GM19025 (cell line): ENCODE results near the gene PKDREJ.
"Not testable (repeated sequence)": the region's sequence is repeated elsewhere in the genome, so short reads cannot be mapped to it uniquely, and the experiment has no call there.

ENCODE experiments used
- ATAC-seq: cut with Tn5 transposase; IDR thresholded peaks from one replicate; pipeline ENCODE4 v1.9.1; 2021; ENCODE audit warnings: mild to moderate bottlenecking, low read depth, moderate library complexity; ENCODE audit not compliant: unreplicated experiment

The PKDREJ gene, protein sequence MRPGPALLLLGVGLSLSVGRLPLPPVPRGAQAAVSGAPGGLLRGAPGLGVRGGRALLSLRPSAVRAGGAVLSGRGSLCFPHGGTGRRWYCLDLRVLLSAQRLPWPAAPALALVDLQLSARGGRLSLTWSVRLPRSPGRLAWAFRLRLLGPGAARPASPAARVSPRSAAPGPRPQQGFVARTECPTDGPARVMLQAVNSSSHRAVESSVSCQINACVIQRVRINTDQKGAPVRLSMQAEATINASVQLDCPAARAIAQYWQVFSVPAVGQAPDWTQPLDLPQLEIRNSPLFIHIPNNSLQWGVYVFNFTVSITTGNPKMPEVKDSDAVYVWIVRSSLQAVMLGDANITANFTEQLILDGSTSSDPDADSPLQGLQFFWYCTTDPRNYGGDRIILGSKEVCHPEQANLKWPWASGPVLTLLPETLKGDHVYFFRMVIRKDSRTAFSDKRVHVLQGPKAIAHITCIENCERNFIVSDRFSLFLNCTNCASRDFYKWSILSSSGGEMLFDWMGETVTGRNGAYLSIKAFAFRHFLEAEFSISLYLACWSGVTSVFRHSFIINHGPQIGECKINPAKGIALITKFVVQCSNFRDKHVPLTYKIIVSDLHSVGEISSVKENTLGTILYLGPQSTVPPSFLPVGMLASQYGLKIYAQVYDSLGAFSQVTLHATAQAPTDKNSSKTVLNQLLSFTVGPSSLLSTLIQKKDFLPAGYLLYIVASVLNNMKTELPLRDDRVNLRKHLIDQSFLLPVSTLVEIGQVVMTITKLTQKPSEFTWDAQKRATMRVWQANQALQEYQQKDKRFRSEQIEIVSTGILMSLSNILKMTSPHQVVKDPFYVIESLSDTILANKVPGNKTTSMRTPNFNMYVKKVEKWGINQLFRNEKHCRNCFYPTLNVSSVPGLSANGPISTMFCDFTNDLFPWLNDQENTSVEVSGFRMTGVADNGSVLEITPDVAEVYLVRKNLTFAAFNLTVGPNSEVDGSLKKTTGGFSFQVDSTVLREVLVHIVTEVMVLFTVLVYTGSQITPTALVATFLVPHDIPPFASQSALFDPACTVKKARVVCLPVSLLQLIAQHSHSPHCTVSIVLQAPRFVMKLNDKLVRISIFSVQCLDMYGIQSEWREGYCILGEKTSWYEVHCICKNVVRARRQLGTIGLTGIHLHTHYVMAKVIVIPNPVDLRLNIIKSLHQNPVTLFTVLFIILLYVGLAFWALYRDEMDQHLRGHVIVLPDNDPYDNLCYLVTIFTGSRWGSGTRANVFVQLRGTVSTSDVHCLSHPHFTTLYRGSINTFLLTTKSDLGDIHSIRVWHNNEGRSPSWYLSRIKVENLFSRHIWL (N-terminal part only)

DNA sequence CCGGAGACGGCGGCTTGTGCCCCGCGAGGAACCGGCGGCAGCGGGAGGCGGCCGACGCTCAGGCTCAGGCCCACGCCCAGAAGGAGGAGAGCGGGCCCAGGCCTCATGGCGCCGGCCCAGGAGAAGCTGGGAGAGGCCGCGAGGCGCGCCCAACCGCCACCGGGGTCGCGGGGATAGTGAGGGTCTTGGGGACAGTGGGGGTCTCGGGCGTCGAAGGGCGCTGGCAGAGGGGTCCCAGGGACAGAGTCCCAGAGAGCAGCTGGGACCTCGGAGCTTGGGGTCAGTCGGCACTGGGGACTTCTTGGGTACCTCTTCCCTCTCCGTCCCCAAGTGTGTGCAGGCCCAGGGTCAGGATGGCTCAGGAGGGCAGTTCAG lies at the start of gene PKDREJ:
PKDREJ (minus strand) TSS at position 128 of the 375 bp plus-strand sequence; CDS start at position 107, 21 bp downstream.
- no peak for ATAC-seq

DNA sequence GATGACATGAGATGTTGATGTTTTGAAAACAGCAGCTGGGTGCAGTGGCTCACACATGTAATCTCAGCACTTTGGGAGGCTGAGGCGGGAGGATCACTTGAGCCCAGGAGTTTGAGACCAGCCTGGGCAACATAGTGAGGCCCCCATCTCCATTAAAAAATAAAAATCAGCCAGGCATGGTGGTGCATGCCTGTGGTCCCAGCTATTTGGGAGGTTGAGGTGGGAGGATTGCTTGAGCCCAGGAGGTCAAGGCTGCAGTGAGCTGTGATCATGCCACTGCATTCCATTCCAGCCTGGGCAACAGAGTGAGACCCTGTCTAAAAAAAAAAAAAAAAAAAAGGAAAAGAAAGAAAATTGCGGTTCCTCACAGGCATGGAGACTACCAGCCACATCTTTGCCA lies 49.7 kb upstream of the PKDREJ start:
- ATAC-seq: not testable (repeated sequence)

DNA sequence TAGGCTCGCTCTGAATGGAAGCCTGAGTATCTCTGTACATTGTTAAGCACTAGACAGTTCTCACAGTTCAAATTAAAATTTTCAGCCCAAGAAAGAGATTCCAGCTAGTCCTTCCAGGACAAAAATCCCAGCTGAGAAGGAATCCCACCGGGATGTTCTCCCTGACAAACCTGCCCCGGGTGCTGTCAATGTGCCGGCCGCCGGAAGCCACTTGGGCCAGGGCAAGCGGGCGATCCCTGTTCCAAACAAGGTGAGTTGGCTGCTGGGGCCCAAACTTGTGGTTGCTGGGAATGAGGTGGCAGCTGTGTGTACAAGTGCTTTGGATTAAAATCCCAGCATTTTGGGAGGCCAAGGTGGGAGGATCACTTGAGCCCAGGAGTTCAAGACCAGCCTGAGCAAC lies 48.9 kb upstream of the PKDREJ start:
- no peak for ATAC-seq

DNA sequence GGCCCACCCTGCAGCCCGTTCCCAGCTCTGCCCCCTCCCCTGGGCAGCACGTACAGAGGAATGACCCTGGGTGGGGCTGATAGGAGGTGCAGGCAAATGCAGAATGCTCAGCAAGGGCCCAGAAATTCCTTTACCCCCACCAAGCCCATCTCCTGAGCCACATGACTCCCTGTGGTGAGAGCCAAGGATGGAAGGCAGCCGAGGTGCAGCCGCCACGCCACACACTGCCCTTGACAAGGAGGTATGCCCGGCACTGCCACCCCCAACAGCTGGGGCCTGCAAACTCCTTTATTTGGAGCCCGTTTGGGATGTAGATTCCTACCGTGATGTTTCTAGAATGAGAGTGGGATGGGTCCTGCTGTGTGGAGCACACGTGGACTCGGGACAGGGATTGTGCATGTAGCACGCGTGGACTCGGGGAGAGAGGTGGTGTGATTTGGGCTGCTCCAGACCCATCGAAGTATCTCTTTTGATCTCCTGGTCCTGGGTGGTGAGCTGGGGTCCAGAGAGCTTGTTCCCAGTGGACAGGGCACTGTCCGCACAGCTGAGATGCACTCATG lies 46.5 kb upstream of the PKDREJ start:
- ATAC-seq: no peak

DNA sequence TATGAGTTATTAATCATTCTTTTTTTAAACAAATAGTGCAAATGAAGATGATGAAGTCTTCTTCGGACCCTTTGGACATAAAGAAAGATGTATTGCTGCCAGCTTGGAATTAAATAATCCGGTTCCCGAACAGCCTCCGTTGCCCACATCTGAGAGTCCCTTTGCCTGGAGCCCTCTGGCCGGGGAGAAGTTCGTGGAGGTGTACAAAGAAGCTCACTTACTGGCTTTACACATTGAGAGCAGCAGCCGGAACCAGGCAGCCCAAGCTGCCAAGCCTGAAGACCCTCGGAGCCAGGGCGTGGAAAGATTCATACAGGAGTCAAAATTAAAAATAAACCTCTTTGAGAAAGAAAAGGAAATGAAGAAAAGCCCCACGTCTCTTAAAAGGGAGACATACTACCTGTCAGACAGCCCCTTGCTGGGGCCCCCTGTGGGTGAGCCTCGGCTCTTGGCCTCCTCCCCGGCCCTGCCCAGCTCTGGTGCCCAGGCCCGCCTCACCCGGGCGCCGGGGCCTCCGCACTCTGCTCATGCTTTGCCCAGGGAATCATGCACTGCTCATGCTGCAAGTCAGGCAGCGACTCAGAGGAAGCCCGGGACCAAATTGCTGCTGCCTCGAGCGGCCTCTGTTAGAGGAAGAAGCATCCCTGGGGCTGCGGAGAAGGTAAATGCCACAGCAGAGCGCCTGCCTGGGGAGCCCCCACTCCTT lies 45.3 kb upstream of the PKDREJ start:
- no peak for ATAC-seq

DNA sequence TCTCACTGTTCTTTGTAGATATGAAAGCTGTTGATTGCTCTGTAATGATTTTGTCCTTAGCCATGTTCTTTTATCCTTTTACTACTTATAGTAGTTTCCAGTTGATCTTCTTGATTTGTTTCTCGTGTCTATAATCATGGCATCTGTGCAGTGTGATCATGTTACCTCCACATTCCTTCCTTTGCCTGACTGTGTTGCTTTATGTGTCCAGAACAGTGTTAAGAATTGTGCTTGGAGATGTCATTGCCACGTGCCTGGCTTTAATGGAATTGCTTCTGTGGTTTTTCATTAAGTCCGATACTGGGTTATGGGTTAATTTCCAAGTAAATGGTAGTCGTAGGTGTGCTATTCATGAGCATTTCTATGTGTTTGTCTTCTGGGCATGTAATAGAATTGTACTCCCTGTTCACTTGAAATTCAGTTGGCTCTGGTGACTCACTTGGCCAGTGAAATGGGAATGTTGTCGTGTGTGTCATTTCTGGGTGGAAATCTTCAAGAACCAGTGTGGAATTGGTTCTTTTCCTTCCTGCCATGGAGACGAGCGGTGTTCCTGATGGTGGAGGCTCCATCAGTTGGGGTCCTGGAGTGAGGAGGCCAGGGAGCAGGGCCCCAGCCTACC lies 40.3 kb upstream of the PKDREJ start:
- no peak for ATAC-seq

DNA sequence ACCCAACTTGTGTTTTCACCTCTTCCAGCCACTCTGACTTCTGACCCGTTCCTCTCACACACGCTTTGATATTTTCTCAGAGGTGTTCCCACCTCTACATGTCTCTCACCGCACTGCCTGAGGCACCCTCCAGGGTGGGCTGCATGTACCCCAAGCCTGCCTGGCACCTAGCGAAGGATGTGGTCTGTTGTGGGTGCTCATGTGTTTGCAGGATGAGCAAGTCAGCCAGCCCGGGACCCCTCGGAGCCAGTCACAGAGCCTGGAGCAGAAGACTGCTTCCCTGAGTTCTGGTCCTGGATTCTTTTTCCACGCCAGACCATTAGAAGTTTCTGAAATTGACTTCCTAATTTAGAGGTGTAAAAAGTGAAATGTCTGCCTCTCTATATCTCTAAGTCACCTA lies 37.3 kb upstream of the PKDREJ start:
- ATAC-seq: no peak

DNA sequence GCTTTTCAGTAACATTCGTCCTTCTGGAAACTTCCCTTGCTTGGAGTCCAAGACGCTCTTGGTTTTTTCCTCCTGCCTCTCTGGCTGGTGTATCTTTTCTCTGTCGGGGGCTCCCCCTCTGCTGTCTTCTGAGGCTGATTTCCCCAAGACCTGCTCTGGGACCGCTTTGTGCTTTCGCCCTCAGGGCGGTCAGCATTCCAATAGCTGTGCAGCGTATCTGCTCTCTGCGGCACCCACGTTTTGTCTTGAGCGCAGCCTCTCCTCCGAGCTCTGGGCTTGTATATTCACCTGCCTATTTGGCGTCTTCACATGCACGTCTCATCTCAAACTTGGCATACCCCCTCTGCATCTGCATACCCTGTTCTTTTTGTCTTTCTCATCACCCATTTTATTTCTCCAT lies 36.0 kb upstream of the PKDREJ start:
- ATAC-seq: no peak

DNA sequence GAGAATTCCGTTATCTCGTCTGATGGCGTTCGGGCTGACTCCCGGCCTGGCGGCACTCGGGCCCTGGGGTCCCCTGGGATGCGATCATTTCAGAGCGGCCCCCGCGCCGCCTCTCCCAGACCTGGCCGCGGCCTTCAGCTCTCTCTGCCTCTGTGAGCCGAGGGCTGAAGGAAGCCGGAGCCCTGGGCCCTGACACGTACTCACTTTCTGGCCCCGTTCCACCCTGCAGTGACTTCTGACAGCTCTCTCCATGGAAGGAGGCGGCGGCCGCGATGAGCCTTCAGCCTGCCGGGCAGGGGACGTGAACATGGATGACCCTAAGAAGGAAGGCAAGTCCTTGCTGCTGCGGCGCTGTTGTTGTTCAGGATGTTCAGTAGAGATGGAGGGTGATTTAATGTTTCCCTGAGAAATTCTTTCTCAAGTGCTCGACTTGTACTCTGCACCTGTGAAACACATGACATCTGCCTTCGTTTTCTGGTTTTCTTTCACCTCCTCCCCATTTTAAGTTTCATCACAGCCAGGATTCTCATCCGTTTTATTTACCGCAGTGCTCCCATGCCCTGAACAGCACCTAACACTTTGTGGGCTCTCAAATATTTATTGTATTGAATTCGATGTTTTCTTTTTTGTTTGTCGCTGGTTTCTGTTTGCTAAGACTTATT lies 34.1 kb upstream of the PKDREJ start:
- no peak for ATAC-seq

DNA sequence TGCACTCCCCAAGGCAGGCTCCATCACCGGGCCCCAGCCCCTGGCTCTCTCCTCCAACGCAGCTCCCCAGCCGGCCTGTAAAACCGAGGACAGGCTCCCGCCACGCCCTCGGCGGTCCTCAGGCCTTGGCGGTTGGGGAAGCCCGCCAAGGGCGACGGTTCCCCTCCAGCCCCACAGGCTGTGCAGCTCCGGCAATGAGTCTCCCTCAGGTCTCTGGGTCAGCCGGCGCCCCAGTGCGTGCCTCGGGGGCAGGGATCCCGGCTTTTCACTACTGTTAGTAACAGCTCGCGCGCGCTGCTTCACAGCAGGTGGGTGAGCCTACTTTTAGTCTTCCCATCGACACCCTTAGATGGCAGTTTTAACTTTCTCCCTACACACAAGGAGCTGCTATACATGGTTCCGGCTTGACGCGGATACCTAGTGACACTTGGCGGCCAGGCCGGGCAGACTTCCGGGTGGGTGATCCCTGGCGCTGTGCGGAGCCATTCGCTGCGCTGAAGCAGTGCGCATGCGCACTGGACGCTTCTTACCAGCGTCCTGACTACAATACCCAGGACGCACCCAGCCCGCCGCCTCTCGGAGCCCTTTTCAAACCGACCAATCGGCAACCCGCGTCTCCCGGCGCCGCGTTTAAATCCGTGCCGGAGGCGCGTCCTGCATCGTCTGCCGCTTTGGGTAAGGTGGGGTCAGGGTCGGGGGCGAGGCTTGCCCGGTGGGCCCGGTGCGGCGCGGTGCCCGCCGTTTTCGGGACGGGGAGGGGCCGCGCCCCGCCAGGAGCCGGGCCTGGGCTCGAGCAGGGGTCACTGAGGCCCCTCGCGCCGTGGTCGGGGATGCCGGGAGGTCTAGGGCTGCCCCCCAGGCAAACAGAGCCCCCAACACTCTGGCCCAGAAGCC lies 33.4 kb upstream of the PKDREJ start, which contains the start of gene GTSE1:
GTSE1 (plus strand) TSS at position 614 of the 894 bp plus-strand sequence. CDS start 531 bp downstream, outside the sequence.
- ATAC-seq: peak; percentile 97

DNA sequence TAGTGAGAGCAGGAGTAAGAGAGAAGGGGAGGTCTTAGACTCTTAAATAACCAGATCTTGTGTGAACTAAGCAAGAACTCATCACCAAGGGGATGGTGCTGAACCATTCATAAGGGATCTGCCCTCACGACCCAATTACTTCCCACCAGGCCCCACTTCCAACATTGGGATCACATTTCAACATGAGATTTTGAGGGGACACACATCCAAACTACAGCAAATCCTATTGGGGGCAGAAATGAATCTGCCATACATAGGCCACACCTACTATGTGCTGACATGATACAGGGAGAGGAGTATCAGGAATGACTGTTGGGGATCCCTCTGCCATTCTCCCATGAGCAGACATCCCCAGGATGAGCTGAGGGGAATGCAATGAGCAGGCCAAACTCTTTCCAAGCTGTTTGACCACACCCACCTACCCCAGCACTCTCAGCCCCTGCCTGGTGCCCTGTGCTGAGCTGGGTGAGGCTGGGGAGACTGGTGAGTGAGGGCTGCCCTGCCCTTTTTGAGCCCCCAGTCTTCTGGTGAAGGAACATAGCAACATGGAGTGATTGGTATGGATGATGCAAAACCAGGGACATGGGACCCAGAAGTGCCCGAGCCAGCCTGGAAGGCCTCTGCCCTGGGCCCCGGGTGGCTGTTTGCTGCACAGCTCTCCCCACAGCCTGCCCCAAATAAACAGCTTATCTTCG lies 32.3 kb upstream of the PKDREJ start:
- ATAC-seq: no peak

DNA sequence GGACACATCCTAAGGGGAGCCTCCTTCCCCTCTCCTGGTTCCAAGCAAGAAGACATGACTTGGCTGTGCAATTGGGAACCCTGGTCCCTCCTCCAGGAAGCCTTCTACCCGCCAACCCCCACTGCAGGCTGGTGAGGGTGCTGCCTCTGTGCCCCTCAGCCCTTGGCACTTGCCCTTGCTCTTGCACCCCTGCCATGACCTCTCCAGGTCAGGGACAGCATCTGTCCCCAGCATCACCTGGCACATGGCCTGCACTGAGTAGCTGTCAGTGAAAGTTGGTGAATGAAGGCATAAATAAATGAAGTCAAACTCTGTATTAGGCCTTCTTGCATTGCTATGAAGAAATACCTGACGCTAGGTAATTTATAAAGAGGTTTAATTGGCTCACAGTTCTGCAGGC lies 31.6 kb upstream of the PKDREJ start:
- ATAC-seq: no peak

DNA sequence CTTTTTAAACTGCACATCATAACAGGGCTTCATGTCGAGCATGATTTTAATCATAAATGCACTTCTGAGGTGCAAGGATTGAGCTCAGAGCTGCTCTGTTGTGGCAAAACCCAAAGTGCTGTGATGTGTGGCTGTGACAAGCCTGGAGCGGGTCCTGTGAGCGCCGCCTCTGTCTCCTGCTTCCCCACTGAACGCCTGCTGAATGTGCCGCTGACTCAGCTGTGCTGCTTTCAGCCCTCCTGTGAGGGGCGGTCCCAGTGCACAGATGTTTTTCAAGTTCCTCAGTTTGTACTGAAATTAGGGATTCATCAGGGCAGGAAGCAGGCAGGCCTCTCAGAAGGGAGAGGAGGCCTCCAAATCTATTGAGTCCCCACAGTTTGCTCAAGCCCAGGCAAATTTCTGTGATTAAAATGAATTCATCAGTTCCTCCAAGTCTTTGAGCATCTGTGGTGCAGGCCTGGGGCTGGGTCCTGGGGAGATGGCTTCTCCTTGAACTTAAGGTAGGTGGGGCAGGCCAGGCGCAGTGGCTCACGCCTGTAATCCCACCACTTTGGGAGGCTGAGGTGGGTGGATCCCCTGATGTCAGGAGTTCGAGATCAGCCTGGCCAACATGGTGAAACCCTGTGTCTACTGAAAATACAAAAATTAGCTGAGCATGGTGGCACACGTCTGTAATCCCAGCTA lies 30.6 kb upstream of the PKDREJ start:
- ATAC-seq: no peak

DNA sequence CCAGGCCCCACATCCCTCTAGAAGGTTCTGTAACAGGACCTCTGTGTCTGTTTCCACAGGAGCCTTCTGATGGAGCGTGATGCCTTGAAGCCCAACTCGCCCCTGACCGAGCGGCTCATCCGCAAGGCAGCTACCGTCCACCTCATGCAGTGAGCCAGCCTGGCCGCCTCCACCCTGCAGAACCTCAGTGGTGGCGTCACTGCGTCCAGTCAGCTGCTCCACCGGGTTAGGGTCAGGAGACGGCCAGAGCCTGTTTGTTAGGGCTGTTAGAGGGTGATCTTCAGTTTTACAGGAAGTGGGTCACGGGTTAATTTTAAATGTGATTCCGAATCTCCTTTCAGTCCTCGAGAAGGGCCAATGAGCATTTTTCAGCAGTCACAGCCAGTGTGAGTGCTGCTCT lies 29.6 kb upstream of the PKDREJ start:
- ATAC-seq: no peak

DNA sequence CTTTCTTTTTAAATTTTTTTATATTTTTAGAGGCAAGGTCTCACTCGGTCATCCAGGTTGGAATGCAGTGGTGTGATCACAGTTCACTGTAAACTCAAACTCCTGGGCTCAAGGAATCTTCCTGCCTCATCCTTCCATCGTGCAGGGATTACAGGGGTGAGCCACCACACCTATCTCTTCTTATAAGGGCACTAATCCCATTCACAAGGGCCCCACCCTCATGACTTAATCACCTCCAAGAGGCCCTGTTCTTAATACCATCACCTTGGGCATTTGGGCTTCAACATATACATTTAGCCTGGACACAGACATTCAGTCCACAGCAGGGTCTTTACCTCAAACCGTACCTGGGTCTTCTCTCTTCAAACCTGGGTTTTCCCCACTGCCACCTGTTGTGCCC lies 29.0 kb upstream of the PKDREJ start:
- ATAC-seq: no peak
